Bronchial epithelial cell (primary cell): Measurements from ENCODE around the gene POLR2I. TPM values are rescaled to one million over a fixed set of nuclear protein-coding genes. Genes with fewer than 3 reads are reported as not detected.
"Not testable (repeated sequence)": the region's sequence is repeated elsewhere in the genome, so short reads cannot be mapped to it uniquely, and the experiment has no call there.

Experiments
- DNase-seq: peaks from one replicate; pipeline ENCODE4 v3.0.0-alpha.2; 2010; ENCODE audit warnings: low read depth
- FAIRE-seq: peaks from 2 replicates; lab custom pipeline; 2011; peaks lifted over from hg19 to GRCh38; lab: Jason Lieb, UNC
- H3K27me3 ChIP-seq: 2 replicates; pipeline ENCODE4 v1.5.1; 2011; ENCODE audit warnings: low read length; ENCODE audit not compliant: control insufficient read depth, insufficient read depth
- H3K36me3 ChIP-seq: 2 replicates; pipeline ENCODE4 v1.5.1; 2011; ENCODE audit warnings: low read length; ENCODE audit not compliant: control insufficient read depth, insufficient read depth
- H3K4me3 ChIP-seq: 2 replicates; pipeline ENCODE4 v1.5.1; 2011; ENCODE audit warnings: mild to moderate bottlenecking, low read depth, low read length, control low read depth
- total RNA-seq: library from RNA; depleted of rRNA; stranded (reverse); fragments of >200 nt; gene quantifications from 2 replicates; pipeline ENCODE4 v1.2.1, GENCODE V29; 2014
- TF ChIP-seq, protein P1 (sequence below): IDR thresholded peaks from 2 replicates; pipeline ENCODE4 v1.5.1; 2011; ENCODE audit warnings: mild to moderate bottlenecking, moderate library complexity, low read length, control low read depth, inconsistent platforms; ENCODE audit not compliant: insufficient read depth, severe bottlenecking

The POLR2I gene
- total RNA-seq, 1 donor from 2014 or later: 68.2 TPM

DNA sequence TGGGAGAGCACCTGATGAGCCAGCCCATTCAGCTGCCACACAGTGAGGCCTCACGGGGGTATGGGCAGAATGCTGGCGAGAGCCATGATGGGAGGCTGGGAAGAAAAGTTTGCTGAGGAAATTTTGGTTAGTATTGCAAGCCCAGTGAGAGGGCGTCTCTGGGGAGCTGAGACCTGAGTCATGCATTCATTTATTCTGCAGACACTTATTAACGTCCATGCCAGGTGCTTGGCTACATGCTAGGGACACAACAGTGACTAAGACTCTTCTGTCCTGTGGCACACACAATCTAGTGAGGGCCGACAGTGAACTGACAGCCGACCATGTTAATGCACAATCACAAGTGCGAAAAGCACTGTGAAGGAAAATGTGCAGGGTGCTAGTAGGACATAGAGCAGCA is 32.8 kb downstream of the POLR2I start:
- Histone ChIP-seq H3K27me3 (no peaks in the 10 kb centered on the region), H3K4me3 (no peak overlapping the region), H3K36me3 (no peaks in the 10 kb centered on the region)
- DNase-seq: no peak
- TF ChIP-seq, protein P1, sequence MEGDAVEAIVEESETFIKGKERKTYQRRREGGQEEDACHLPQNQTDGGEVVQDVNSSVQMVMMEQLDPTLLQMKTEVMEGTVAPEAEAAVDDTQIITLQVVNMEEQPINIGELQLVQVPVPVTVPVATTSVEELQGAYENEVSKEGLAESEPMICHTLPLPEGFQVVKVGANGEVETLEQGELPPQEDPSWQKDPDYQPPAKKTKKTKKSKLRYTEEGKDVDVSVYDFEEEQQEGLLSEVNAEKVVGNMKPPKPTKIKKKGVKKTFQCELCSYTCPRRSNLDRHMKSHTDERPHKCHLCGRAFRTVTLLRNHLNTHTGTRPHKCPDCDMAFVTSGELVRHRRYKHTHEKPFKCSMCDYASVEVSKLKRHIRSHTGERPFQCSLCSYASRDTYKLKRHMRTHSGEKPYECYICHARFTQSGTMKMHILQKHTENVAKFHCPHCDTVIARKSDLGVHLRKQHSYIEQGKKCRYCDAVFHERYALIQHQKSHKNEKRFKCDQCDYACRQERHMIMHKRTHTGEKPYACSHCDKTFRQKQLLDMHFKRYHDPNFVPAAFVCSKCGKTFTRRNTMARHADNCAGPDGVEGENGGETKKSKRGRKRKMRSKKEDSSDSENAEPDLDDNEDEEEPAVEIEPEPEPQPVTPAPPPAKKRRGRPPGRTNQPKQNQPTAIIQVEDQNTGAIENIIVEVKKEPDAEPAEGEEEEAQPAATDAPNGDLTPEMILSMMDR: no peak
- no peak for FAIRE-seq

- H3K27me3 ChIP-seq: no peaks in the 10 kb centered on the region
- TF ChIP-seq, protein P1: no peak
- DNase-seq (peak; percentile 4), FAIRE-seq (no peak)
- no peak overlapping the region for H3K4me3 ChIP-seq
- no peaks in the 10 kb centered on the region for H3K36me3 ChIP-seq
Observed at GRCh38 chr19:36081385-36081784, 33.3 kb downstream of the POLR2I start.

DNA sequence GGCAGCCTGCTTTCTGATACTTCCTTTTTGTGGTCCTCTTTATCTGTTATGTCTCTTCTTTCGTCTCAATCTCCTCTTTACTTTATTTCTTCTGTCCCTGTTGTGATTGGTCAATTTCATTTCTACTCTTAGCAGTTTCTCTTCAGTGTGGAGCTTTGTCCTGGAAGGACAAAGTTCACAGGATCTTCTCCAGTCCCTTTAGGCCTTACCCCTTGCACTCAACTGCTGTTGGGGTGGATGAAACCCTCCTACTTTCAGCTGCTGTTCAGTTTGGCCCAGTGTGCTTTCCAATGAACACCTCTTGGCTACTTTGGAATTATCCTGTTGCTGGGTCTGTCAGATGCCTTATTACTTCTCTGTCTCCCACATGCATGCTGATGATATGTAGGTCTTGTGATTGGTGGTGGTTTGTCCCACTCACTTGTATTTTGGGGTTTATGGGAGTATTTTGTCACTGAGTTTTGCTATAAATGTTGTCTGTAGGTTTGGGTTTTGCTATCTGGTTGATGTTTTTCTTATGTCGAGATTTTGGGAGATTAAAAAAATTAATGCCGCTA is 35.2 kb downstream of the POLR2I start:
- no peak overlapping the region for H3K4me3 ChIP-seq
- no peaks in the 10 kb centered on the region for H3K36me3 ChIP-seq
- no peaks in the 10 kb centered on the region for H3K27me3 ChIP-seq
- no peak for FAIRE-seq
- TF ChIP-seq, protein P1: no peak
- no peak for DNase-seq

- Histone ChIP-seq H3K27me3 (peaks cover 2% of the 10 kb centered on the region), H3K4me3 (no peak overlapping the region), H3K36me3 (no peaks in the 10 kb centered on the region)
- DNase-seq (no peak), FAIRE-seq (no peak)
- TF ChIP-seq, protein P1: no peak
Observed at GRCh38 chr19:36073121-36073876, 41.4 kb downstream of the POLR2I start.

GRCh38 chr19:36072081-36072480 is 42.6 kb downstream of the POLR2I start:
- Histone ChIP-seq H3K4me3 (no peak overlapping the region), H3K27me3 (peaks cover 2% of the 10 kb centered on the region), H3K36me3 (peaks cover 1% of the 10 kb centered on the region)
- no peak for DNase-seq
- peak; percentile 13 for FAIRE-seq
- TF ChIP-seq, protein P1: no peak

DNA sequence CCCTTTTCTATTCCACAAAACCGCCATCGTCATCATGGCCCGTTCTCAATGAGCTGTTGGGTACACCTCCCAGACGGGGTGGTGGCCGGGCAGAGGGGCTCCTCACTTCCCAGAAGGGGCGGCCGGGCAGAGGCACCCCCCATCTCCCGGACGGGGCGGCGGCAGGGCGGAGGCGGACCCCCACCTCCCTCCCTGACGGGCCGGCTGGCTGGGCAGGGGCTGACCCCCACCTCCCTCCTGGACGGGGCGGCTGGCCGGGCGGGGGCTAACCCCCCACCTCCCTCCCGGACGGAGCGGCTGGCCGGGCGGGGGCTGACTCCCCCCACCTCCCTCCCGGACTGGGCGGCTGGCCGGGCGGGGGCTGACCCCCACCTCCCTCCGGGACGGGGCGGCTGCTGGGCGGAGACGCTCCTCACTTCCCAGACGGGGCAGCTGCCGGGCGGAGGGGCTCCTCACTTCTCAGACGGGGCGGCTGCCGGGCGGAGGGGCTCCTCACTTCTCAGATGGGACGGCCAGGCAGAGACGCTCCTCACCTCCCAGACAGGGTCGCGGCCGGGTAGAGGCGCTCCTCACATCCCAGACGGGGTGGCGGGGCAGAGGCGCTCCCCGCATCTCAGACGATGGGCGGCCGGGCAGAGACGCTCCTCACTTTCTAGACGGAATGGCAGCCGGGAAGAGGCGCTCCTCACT is 45.7 kb downstream of the POLR2I start:
- not testable (repeated sequence) for FAIRE-seq, H3K27me3 ChIP-seq, DNase-seq, H3K4me3 ChIP-seq, H3K36me3 ChIP-seq
